GM18507 (cell line): ENCODE results near the gene SMTN.

Experiments used
- DNase-seq: peaks from one replicate; pipeline ENCODE4 v3.0.0; 2011; ENCODE audit warnings: low read depth; ENCODE audit not compliant: insufficient read length; ENCODE audit errors: extremely low spot score
- FAIRE-seq: peaks from 2 replicates; lab custom pipeline; 2011; peaks lifted over from hg19 to GRCh38; lab: Jason Lieb, UNC

The SMTN gene

DNA sequence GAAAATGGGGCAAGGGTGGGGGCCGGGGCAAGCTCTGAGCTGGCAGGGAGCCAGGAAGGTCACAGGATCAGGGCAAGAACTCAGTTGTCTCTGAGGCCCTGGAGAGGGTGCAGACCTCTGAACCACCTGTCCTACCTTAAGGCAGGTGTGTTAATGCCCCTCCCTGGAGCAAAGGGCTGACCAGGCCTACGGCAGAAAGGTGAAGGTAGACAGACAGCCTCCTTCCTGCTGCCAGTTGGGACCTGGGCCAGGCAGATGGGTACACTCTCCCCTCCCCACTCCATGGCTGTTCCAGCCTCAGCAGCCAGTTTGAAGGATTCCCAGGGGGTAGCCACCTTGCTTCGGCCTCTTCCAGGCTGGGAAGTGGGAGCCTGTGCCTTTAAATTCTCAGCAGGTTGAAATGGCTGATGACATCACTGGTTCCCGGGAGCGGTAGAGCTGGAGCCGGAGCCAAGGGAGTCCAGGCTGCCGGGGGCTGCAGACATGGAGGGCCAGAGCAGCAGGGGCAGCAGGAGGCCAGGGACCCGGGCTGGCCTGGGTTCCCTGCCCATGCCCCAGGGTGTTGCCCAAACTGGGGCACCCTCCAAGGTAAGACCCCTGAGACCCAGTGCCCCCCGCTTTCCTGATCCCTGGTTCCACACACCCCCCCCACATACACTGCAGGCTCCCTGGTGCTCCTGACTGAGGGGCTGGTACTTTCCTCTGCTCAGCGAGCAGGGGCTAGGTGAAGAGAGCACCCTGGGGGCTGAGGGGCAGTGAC lies 41.6 kb downstream of the SMTN start, which contains the start of gene INPP5J:
Gene INPP5J, plus strand, starts transcription at position 435 of the 760 bp plus-strand sequence. Its CDS starts 49 bp downstream, at position 484.
- DNase-seq (no peak), FAIRE-seq (no peak)

DNA sequence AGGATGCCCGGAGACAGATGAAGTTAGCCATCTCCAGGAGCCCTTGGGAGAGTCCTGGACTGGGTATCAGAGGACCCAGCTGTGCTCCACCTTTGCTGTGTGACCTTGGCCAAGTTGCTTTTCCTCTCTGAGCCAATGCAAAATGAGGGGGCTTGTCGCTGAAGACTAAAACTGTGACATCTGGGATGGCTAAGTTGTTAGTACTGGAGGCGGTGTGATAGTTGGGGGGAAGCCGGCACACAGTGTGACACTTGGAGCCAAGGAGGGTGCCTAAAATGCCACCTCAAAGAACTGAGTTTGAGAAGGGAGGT lies 42.1 kb downstream of the SMTN start:
- DNase-seq (no peak), FAIRE-seq (no peak)

DNA sequence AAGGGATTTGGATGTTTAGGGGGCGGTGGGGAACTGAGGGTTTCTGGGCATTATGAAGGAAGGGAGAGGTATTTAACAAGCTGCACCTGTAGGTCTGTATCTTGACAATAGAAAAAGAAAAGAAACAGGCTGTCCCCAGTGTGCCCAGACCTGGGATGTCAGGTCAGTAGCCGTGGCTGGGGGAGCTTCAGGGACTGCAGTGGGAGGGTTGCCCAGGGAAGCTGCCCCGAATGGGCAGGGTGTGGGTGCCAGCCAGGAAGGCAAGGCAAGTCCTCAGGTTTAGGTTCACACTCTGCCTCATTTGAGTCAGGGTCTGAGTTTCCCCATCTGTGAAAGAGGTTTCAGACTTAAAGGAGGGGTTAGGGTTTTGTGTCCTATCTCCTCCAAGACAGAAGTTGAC lies 43.2 kb downstream of the SMTN start:
- DNase-seq (no peak), FAIRE-seq (no peak)

DNA sequence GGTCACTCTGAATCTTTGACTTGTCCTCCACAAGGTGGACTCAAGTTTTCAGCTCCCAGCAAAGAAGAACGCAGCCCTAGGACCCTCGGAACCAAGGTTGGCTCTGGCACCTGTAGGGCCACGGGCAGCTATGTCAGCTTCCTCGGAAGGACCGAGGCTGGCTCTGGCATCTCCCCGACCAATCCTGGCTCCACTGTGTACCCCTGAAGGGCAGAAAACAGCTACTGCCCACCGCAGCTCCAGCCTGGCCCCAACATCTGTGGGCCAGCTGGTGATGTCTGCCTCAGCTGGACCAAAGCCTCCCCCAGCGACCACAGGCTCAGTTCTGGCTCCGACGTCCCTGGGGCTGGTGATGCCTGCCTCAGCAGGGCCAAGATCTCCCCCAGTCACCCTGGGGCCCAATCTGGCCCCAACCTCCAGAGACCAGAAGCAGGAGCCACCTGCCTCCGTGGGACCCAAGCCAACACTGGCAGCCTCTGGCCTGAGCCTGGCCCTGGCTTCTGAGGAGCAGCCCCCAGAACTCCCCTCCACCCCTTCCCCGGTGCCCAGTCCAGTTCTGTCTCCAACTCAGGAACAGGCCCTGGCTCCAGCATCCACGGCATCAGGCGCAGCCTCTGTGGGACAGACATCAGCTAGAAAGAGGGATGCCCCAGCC lies 43.8 kb downstream of the SMTN start:
- no peak for DNase-seq
- no peak for FAIRE-seq

DNA sequence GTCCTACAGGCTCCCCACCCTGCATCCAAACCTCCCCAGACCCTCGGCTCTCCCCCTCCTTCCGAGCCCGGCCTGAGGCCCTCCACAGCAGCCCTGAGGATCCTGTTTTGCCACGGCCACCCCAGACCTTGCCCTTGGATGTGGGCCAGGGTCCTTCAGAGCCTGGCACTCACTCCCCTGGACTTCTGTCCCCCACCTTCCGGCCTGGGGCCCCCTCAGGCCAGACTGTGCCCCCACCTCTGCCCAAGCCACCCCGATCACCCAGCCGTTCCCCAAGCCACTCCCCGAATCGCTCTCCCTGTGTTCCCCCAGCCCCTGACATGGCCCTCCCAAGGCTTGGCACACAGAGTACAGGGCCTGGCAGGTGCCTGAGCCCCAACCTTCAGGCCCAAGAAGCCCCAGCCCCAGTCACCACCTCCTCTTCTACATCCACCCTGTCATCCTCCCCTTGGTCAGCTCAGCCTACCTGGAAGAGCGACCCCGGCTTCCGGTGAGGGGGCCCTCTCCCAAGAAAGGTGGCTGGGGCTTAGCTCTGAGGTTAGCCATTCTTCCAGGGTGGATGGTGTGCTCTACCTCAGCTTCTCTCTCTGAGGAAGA lies 44.5 kb downstream of the SMTN start:
- DNase-seq (no peak), FAIRE-seq (no peak)

DNA sequence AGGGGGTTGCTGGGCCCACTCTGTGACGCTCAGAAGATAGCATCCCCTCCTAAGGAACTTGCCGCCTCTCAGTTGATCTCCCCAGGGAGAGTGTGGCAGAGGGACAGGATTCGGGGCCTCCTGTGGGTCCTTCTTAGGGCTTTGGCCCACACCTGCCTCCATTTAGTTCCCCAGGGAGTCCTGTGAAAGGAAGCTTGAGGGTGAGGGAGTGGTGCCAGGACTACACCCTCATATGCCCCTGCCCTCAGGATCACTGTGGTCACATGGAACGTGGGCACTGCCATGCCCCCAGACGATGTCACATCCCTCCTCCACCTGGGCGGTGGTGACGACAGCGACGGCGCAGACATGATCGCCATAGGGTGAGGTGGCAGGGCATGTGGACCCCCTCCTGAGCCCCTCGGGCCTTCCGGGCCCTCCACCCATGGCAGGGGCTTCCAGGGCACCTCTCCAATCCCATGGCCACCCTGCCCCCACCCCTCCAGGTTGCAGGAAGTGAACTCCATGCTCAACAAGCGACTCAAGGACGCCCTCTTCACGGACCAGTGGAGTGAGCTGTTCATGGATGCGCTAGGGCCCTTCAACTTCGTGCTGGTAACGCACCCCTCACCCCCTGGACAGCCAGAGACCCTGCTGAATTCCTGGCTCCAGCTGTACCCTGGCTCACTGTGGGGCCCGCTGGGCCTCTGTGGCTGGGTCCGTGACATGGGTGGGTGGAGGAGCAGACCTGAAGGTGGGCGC lies 45.2 kb downstream of the SMTN start:
- no peak for FAIRE-seq
- no peak for DNase-seq

DNA sequence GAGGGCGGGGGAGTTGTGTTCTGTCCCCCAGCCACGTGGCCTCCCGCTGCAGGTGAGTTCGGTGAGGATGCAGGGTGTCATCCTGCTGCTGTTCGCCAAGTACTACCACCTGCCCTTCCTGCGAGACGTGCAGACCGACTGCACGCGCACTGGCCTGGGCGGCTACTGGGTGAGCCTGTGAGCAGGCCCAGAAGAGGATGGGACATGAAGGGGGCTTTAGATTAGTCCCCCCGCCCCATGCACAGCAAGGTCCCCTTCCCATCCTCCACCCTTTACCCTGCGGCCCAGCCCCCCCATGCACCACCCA lies 45.7 kb downstream of the SMTN start:
- DNase-seq: no peak
- no peak for FAIRE-seq

DNA sequence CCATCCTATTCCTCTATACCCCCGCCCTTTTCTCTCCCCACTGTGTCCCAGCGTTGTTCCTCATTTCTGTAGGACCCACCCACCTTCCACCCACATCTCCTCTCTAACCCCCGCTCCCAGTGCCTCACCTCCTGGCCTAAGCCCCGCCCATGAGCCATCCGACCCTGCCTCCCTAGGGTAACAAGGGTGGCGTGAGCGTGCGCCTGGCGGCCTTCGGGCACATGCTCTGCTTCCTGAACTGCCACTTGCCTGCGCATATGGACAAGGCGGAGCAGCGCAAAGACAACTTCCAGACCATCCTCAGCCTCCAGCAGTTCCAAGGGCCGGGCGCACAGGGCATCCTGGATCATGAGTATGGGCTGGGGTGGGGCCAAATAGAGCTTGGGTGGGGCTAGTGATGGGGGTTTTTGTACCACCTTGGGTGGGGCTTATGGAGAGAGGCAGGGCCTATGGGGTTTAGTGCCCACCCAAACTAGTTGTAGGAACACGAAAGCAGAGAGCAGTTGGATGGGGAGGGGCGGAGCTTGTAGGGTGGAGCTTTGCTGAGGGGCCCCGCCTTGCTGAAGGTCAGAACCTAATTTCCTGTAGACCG lies 46.2 kb downstream of the SMTN start:
- DNase-seq: no peak

DNA sequence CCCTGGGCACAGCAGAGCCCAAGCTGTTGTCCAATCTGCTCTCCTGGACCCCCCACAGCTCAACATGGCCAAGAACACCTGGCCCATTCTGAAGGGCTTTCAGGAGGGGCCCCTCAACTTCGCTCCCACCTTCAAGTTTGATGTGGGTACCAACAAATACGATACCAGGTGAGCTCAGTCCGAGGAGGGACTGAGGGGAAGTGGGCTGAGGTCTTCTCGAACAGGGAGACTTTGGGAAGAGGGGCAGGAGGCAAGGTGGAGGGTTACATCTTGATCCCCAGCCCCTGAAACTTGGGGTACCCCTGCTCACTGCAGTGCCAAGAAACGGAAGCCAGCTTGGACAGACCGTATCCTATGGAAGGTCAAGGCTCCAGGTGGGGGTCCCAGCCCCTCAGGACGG lies 47.0 kb downstream of the SMTN start:
- FAIRE-seq (no peak), DNase-seq (no peak)

More for the DNA sequence above, 46.2 kb downstream of the SMTN start:
- FAIRE-seq: no peak

DNA sequence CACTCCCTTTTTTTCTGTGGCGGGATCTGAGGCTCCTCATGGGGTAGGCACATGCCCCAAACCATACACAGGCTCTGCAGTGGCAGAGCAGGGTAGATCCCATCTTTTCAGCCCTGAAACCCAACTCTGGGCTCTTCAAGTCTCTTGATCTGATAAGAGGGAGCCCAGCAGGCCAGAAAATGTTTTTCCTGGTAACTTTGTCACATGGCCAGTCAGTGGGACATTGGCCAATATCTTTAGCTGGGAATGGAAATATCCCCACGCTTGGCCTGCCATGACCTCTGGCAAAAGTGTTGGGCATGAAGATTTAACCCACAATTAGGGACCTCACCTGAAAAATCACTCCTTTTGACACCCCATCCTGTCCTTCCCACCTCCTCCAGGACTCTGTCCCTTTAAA lies 49.8 kb downstream of the SMTN start:
- FAIRE-seq: no peak
- no peak for DNase-seq

DNA sequence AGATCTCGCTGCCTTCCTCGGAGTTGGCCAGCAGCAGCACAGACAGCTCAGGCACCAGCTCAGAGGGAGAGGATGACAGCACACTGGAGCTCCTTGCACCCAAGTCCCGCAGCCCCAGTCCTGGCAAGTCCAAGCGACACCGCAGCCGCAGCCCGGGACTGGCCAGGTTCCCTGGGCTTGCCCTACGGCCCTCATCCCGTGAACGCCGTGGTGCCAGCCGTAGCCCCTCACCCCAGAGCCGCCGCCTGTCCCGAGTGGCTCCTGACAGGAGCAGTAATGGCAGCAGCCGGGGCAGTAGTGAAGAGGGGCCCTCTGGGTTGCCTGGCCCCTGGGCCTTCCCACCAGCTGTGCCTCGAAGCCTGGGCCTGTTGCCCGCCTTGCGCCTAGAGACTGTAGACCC lies 52.8 kb downstream of the SMTN start:
- DNase-seq: no peak
- FAIRE-seq: no peak

DNA sequence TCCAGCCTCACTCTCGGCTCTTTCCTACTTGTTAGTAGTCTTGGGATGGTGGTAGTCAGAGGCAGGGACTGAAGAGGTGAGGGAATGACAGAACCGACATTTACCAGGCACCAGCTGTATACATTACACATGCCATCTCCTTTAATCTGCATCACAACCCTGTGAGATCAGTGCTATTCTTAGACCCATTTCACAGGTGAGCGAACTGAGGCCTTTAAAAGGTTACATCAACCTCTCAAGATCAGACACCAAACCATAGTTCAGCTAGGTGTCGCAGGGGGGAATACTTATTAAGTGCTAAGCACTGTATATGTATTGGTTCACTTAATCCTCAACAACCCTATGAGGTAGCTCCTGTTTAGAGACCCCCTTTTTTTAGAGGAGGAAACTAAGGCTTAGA lies 53.6 kb downstream of the SMTN start:
- no peak for FAIRE-seq
- DNase-seq: no peak

DNA sequence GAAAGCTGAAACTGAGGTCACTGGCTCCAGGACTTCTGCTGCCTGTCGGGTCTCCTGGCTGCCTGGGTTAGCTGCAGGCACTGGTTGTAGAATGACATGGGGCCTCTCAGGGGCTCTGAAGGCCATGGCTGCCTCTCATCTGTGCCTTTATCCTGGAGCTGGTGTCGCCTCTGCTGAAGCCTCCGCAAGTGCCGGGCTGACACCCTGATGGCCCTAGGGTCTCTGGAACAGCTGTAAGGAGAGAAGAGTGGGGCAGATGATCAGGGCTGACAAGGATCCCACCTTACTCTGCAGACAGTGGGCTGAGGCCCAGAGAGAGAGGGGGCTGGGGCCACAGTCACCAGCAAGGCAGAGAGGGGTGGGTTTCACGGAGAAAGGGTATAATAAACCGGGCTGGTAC lies 54.6 kb downstream of the SMTN start:
- DNase-seq (no peak), FAIRE-seq (no peak)

DNA sequence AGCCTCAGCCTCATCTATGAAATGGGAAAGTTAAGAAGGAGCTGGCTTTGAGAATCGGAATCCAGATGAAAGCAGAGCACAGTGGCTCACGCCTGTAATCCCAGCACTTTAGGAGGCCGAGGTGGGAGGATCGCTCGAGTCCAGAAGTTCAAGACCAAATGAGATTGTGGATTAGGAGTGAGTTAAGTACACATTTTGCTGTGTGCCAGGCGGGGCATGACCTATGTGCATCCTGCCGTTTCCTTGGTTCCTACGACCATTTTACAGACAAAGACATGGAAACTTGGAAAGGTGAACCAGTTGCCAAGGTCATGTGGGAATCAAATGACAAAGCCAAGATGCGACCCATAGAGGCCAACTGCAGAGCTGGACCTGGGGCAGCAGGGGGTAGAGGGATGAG lies 55.0 kb downstream of the SMTN start:
- DNase-seq (no peak), FAIRE-seq (no peak)

DNA sequence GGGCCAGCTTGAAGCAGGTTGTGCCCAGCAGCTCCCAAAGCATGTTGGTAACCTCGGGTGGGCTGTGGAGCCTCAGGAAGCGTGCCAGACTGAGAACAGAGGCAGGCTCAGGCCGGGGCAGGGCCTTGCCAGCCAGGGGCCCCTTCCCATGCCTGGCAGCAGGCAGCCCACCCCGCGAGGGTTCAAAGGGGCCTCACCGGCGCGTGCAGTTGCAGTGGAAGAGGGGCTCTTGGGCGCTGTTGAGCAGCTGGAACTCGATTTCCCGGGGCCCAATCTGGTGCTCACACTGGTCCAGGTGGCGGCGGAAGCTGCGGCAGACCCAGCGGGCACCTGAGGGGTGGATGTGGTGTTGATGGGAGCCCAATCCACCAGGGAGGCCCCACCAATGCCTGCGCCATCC lies 55.6 kb downstream of the SMTN start:
- FAIRE-seq (no peak), DNase-seq (no peak)

DNA sequence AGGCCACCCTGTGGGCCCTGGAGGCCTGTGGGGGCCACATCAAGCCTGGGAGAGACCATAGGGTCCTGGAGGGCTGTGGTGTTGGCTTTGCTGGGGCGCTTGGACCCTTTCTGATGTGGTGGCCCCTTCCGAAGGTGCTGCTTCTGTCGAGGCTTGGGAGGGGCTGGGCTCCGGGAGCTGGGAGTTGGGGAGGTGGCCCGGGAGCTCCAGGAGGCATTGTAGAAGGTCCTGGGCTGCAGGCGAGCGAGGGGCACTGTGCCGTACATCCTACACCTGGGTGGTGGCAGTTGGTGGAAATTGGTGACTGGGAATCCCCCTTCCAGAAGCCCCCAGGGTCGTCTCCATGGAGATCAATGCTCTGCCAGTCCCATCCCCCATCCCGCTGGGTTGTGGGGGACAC lies 56.6 kb downstream of the SMTN start:
- FAIRE-seq (no peak), DNase-seq (no peak)

DNA sequence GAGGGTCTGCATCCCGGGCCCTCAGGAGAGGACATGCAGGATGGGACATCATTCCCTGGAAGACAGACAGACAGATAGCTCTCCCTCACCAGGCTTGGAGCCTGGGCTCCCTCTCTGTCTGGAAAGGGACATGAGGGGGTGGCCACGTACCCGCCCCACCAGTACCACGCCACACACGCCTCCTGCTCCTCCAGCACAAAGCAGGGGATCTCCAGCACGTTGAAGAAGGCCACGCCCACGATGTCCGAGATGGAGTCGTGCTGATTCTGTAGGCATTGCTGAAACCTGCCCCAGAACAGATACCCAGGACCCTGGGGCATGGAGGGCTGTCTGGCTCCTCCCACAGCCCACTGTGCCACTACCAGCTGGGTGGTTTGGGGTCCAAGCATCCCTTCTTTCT lies 57.0 kb downstream of the SMTN start:
- FAIRE-seq: no peak
- DNase-seq: no peak

DNA sequence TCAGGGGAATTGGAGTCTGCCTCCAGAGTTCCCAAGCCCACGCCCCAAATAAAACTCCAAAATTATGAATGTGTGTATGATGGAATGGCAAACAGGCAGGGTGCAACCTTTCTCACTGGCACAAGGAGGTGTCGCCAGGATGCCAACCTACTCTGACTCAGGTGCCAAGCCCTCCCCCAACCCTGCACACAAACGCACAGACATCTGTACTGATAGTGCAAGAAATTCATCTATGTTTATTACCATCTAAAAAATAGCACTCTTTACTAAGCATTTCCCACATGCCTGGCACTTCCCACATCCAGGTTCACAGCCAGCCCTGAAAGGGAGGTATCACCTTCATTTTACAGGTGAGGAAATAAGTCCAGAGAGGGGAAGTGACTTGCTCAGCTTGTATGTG lies 57.9 kb downstream of the SMTN start:
- FAIRE-seq: no peak
- no peak for DNase-seq

DNA sequence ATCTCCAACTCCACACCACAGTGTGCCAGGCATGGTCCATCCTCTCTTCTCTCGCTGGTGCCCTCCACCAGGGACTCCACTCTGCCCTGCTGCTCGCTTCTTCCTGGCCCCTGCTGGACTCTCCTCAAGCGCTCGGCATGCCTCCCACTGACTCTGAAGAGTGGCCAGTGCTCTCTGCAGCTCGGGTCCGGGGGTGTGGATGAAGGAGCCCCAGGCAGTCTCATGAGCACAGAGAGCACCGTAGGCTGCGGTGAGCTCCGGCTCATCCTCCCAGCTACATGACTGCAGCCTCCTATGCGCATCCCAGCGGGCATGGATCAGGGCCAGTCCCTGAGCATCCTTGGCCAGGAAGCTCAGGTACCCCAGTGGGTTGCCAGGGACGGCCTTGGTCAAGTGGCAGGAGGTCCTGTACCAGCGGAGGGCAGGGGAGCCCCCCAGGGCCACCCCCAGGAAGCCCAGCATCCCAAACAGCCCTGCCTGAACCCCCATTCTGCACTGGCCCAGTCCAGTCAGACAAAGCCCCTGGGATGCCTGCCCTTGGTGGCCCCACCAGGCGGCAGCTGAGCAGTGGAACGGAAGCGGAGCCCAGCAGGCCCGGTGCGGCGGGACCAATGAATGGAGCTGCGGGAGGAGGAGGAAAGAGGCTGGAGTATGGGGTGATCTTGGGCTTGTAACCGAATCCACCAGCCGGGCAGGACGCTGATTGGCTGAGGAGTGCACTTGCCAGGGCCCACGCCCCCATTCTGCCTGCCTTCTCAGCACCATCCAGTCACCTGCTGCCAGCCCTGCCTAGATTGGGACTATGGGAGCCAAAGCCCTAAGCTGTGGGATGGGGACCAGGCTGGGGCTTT lies 59.0 kb downstream of the SMTN start, which contains the start of gene PLA2G3:
Gene PLA2G3, minus strand, starts transcription at position 643 of the 851 bp plus-strand sequence. Its CDS starts 154 bp downstream, at position 489.
- FAIRE-seq: no peak

More for the DNA sequence above, 59.0 kb downstream of the SMTN start, which contains the start of gene PLA2G3:
- DNase-seq: no peak
